ENCODE measurements around the gene JPH4. TPM values are rescaled to one million over a fixed set of nuclear protein-coding genes. Genes with fewer than 3 reads are reported as not detected.

JPH4 gene
- total and polyA plus RNA-seq, 2 of the 8 experiments (the other 6 are each of a cell fraction or from before 2014, with no cell fraction given), result 23.9 to 46.7 TPM

GRCh38 chr14:23555882-23556699 is 22.5 kb downstream of the JPH4 start, which contains the start of gene THTPA:
THTPA (plus strand) TSS chr14:23556271; CDS start chr14:23556758, 487 bp downstream.
- Histone ChIP-seq H2BK5ac (ENCODE audit: low read depth, low read length) (peak within 1 kb of the TSS; percentile 93), H2AK5ac (ENCODE audit: low read depth, low read length) (no peak within 1 kb of the TSS), H2AFZ (ENCODE audit: low read length) (no peak within 1 kb of the TSS), H3K4me2 (ENCODE audit: insufficient read depth in 1 of 2, low read depth in 2 of 2, low read length in 2 of 2) (peak within 1 kb of the TSS; percentile 80 to 93), H3K18ac (ENCODE audit: extremely low read depth, low read length) (peak within 1 kb of the TSS; percentile 99), H3K4me1 (replicated peaks in 1 of 4; ENCODE audit: control insufficient read depth in 3 of 4, insufficient read depth in 4 of 4, low read length in 3 of 4) (peaks cover 0 to 19% (median 11%) of the 10 kb centered on the region in 4 experiments; a peak in 6 of 7 replicates), H3K23me2 (ENCODE audit: low read depth, low read length) (peaks cover 8% of the 10 kb centered on the region), H3K79me1 (ENCODE audit: low read depth, low read length) (0 out of 2 replicates have a peak, but pooled peaks cover 7% of the 10 kb centered on the region), H3K36me3 (ENCODE audit: control insufficient read depth in 2 of 4, insufficient read depth in 4 of 4, low read length in 3 of 4) (peaks cover 5 to 18% (median 5%) of the 10 kb centered on the region in 4 experiments; a peak in 7 of 8 replicates), H3K9me3 (ENCODE audit: insufficient read depth in 2 of 2, low read depth in 1 of 2, low read length in 1 of 2) (no peaks in the 10 kb centered on the region), H3K79me2 (ENCODE audit: control insufficient read depth in 1 of 2, insufficient read depth in 2 of 2, low read length in 2 of 2) (peaks cover 0 to 19% of the 10 kb centered on the region in 2 experiments; a peak in 2 of 4 replicates), H4K20me1 (replicated peaks in 1 of 2; ENCODE audit: control insufficient read depth in 1 of 2, insufficient read depth in 2 of 2, low read length in 2 of 2) (peaks cover 0 to 3% of the 10 kb centered on the region in 2 experiments), H4K5ac (ENCODE audit: insufficient read length, low read depth, low read length) (peak within 1 kb of the TSS; percentile 94), H3K14ac (ENCODE audit: insufficient read length) (no peak within 1 kb of the TSS), H3K4ac (replicated peaks; ENCODE audit: insufficient read length, low read depth, low read length) (peak within 1 kb of the TSS; percentile 82), H3K27ac (ENCODE audit: low read depth, low read length) (peak within 1 kb of the TSS; percentile 56; the same call in 1 of the 2 replicates), H4K91ac (replicated peaks; ENCODE audit: insufficient read length, low read length) (peak within 1 kb of the TSS; percentile 92), H2BK20ac (ENCODE audit: low read length) (no peak within 1 kb of the TSS), H3K23ac (ENCODE audit: insufficient read length) (no peak within 1 kb of the TSS), H3K4me3 (ENCODE audit: extremely low read depth in 1 of 4, insufficient read depth in 2 of 4, low read depth in 3 of 4, low read length in 4 of 4) (peak within 1 kb of the TSS; percentile 56 to 87 (median 80)), H2BK15ac (ENCODE audit: low read length) (no peak within 1 kb of the TSS), H2BK120ac (replicated peaks; ENCODE audit: low read depth, low read length) (no peak within 1 kb of the TSS), H2BK12ac (ENCODE audit: low read depth, low read length) (peak within 1 kb of the TSS; percentile 39; the same call in 1 of the 2 replicates), H3K9ac (replicated peaks in 1 of 4; ENCODE audit: extremely low read depth in 1 of 4, low read depth in 3 of 4, low read length in 3 of 4) (peak within 1 kb of the TSS; percentile 55 to 80 (median 68)), H3K27me3 (replicated peaks in 1 of 4; ENCODE audit: control insufficient read depth in 3 of 4, extremely low read depth in 1 of 4, insufficient read depth in 3 of 4, low read length in 3 of 4) (no peaks in the 10 kb centered on the region), H4K8ac (ENCODE audit: extremely low read depth, insufficient read depth, low read length) (peak within 1 kb of the TSS; percentile 90), H3K56ac (replicated peaks; ENCODE audit: insufficient read length, low read depth, low read length) (peak within 1 kb of the TSS; percentile 63)
- FAIRE-seq, result no peak
- ChIA-PET POLR2A (ENCODE audit: partially characterized antibody) (interaction anchor here (0.7 to 52.7 kb wide), 7 partner anchors 11 to 639 kb away, joined by 3 to 1523 read pairs (median 4); partner anchors contain the start of genes AP1G2, NGDN, TM9SF1 and ZFHX2), CTCF (ENCODE audit: partially characterized antibody) (interaction anchor here (1.0 to 70.5 kb wide), 4 partner anchors 28 to 210 kb away, joined by 4 to 2092 read pairs (median 688); partner anchors contain the start of gene NGDN)
- 7% methylated on average over 54 of the region's 54 CpGs; no CpG with 5 or more reads in 1 of the 2 experiments for WGBS, 2 experiments (ENCODE audit: extremely low coverage in 1 of 2, insufficient coverage in 1 of 2, insufficient read length in 1 of 2, insufficient replicate concordance in 2 of 2, low coverage in 1 of 2, low lambda C conversion rate in 2 of 2, missing lambda C conversion rate in 1 of 2)
- peak in 1 of 2 experiments; percentile 95 for DNase-seq (ENCODE audit: low read depth in 1 of 2, low spot score in 2 of 2)
- TF ChIP-seq TAF1 (IDR thresholded peaks at IDR 0.05; ENCODE audit: low read depth, low read length) (peak; percentile 63; the same call in 1 of the 2 replicates), EGR1 (IDR thresholded peaks at IDR 0.05; ENCODE audit: borderline replicate concordance, low read depth, low read length) (no peak), ASH2L (IDR thresholded peaks at IDR 0.05; ENCODE audit: low read length) (peak; percentile 92), GABPA (IDR thresholded peaks at IDR 0.05; ENCODE audit: borderline replicate concordance, insufficient read depth, low read length) (no peak), YY1 (IDR thresholded peaks at IDR 0.05; ENCODE audit: low read depth, low read length) (peak; percentile 91), MAFK (IDR thresholded peaks at IDR 0.05; ENCODE audit: low read depth, low read length) (no peak), RXRA (IDR thresholded peaks at IDR 0.05; ENCODE audit: insufficient read depth, low read depth, low read length) (no peak), CREB1 (IDR thresholded peaks at IDR 0.05) (peak; percentile 36; the same call in 1 of the 2 replicates), POLR2AphosphoS5 (IDR thresholded peaks at IDR 0.05; ENCODE audit: low read depth, low read length) (peak; percentile 32; the same call in 1 of the 2 replicates), SIX5 (IDR thresholded peaks at IDR 0.05; ENCODE audit: low read depth, low read length) (peak; percentile 58), JUN (IDR thresholded peaks at IDR 0.05; ENCODE audit: low read depth, low read length) (no peak), HDAC6 (IDR thresholded peaks at IDR 0.05; ENCODE audit: low read depth, low read length) (no peak)

Data from H1 (cell line).